HG02588 (cell line): ENCODE measurements around the gene SLFNL1.

ENCODE experiments used
- ATAC-seq: cut with Tn5 transposase; IDR thresholded peaks from one replicate; pipeline ENCODE4 v1.9.1; 2021; ENCODE audit warnings: mild to moderate bottlenecking, moderate library complexity; ENCODE audit not compliant: unreplicated experiment

The SLFNL1 gene

GRCh38 chr1:40966417-40966816 lies 55.1 kb downstream of the SLFNL1 start:
- no peak for ATAC-seq
